Gastroesophageal sphincter (tissue), 4 donors: ENCODE data around the gene PMM1. TPM values are rescaled to one million over a fixed set of nuclear protein-coding genes. Genes with fewer than 3 reads are reported as not detected.
A peak's percentile ranks its signal among the peaks of the same experiment; 100 is the strongest.
"Not testable (repeated sequence)": the region's sequence is repeated elsewhere in the genome, so short reads cannot be mapped to it uniquely, and the experiment has no call there.

ENCODE experiments used
- ATAC-seq: fragments of 150-250 bp; one replicate; pipeline ENCODE4 v1.9.1; 2016; ENCODE audit warnings: mild to moderate bottlenecking, moderate library complexity
- H3K27ac ChIP-seq, 4 donors: fragments of 200-600 bp; sonication (generic) in 3 of 4; 1 replicate in 3 of 4; 2 replicates in 1 of 4; pipeline ENCODE4 v1.5.1; 2016 to 2019
- H3K27me3 ChIP-seq: fragments of 200-600 bp; sonication (generic); one replicate; pipeline ENCODE4 v1.5.1; 2019
- H3K36me3 ChIP-seq, 2 donors: fragments of 200-600 bp; sonication (generic); one replicate each; pipeline ENCODE4 v1.5.1; 2019; ENCODE audit warnings: control low read depth in 1 of 2
- H3K4me1 ChIP-seq, 3 donors: fragments of 200-600 bp; sonication (generic); 1 replicate in 2 of 3; 2 replicates in 1 of 3; pipeline ENCODE4 v1.5.1; 2016 to 2019; ENCODE audit warnings: control low read depth in 2 of 3
- H3K4me3 ChIP-seq, 2 donors: fragments of 200-600 bp; sonication (generic); one replicate each; pipeline ENCODE4 v1.5.1; 2019; ENCODE audit warnings: mild to moderate bottlenecking in 1 of 2, moderate library complexity in 1 of 2
- H3K9me3 ChIP-seq, 3 donors: fragments of 200-600 bp; sonication (generic); one replicate each; pipeline ENCODE4 v1.5.1; 2017 to 2019; ENCODE audit warnings: control low read depth in 2 of 3
- EP300 ChIP-seq: sonication (generic); formaldehyde crosslinking; IDR thresholded peaks from one replicate; pipeline ENCODE4 v1.6.1; 2017; ENCODE audit warnings: antibody characterized with exemption, mild to moderate bottlenecking
- POLR2A ChIP-seq, 2 donors: fragments of 450-650 bp; IDR thresholded peaks; one replicate each; pipeline ENCODE4 v1.6.1; 2017; ENCODE audit warnings: antibody characterized with exemption in 2 of 2, mild to moderate bottlenecking in 2 of 2, moderate library complexity in 1 of 2
- POLR2AphosphoS5 ChIP-seq: sonication (generic); formaldehyde crosslinking; IDR thresholded peaks from one replicate; pipeline ENCODE4 v1.6.1; 2017; ENCODE audit warnings: antibody characterized with exemption
- WGBS, 2 donors: methylation state at CpG; one replicate each; pipeline ENCODE4 v1.1.5; 2018; ENCODE audit warnings: low coverage in 1 of 2; 5-methylcytosine and 5-hydroxymethylcytosine counted together
- total RNA-seq, 4 donors: library from RNA; depleted of rRNA; stranded (reverse); fragments of >200 nt; gene quantifications; one replicate each; pipeline ENCODE4 v1.1.0, GENCODE V29; 2016
- TF ChIP-seq, protein P1 (sequence below), 4 experiments: fragments of 200-600 bp in 2 of 4; fragments of 450-650 bp in 2 of 4; sonication (generic) in 1 of 4; IDR thresholded peaks; one replicate each; pipeline ENCODE4 v1.5.1; 2017 to 2019; ENCODE audit warnings: antibody characterized with exemption in 4 of 4, mild to moderate bottlenecking in 2 of 4, moderate library complexity in 2 of 4

The PMM1 gene
- 10 to 100 TPM; 32.7 to 42.5 (median 37.1) TPM for total RNA-seq

DNA sequence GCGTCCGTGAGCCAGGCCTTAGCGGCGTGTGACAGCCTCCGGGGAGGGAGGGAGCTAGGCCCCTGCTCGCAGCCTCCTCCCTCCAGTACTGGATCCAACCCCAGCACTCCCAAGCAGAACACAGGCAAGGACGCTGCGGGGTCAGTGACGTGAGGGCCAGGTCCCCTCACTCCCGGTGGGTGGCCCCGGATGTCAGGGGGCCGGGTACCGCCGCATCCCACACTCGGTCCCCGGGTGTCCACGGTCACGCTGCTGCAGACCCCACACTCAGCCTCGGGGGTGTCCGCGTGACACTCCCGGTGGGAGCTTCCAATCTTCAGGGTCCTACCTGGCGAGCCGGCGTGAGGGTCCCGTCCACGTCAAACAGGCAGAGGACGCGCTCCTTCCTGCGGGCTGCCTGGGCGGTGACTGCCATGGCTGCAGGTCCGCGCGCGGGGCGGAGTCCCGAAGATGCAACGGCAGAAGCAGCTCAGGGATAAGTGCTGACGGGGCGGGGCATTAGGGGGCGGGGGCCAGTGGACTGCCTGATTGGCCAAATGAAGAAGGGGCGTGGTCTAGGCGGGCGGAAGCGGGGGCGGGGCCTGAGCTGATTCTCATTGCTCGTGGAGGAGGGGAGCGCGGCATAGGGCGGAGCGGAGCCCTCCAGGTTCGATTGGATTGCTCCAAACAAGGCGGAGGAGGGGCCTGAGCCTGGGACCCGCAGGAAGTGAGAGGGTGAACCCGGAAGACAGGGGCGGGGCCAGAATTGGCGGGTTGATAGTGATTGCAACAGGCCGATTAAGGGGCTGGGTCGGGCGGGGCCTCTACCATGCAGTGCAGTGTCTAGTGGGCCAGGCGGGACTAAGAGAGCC is at the start of gene PMM1:
Gene PMM1 (minus strand): TSS at position 450 of the 851 bp plus-strand sequence. CDS start 35 bp downstream, at position 415.
- TF ChIP-seq POLR2AphosphoS5 (peak; percentile 95), POLR2A (IDR thresholded peaks at IDR 0.05) (peak; percentile 89 to 91), EP300 (no peak)
- TF ChIP-seq, protein P1, sequence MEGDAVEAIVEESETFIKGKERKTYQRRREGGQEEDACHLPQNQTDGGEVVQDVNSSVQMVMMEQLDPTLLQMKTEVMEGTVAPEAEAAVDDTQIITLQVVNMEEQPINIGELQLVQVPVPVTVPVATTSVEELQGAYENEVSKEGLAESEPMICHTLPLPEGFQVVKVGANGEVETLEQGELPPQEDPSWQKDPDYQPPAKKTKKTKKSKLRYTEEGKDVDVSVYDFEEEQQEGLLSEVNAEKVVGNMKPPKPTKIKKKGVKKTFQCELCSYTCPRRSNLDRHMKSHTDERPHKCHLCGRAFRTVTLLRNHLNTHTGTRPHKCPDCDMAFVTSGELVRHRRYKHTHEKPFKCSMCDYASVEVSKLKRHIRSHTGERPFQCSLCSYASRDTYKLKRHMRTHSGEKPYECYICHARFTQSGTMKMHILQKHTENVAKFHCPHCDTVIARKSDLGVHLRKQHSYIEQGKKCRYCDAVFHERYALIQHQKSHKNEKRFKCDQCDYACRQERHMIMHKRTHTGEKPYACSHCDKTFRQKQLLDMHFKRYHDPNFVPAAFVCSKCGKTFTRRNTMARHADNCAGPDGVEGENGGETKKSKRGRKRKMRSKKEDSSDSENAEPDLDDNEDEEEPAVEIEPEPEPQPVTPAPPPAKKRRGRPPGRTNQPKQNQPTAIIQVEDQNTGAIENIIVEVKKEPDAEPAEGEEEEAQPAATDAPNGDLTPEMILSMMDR (IDR thresholded peaks at IDR 0.05) = peak in 1 of 4 experiments; percentile 5
- 0% methylated on average over 1 of the region's 61 CpGs; no CpG with 5 or more reads in 1 of the 2 donors for WGBS, 2 donors
- H3K27ac ChIP-seq = peak within 1 kb of the TSS; percentile 36 to 87 (median 86)

DNA sequence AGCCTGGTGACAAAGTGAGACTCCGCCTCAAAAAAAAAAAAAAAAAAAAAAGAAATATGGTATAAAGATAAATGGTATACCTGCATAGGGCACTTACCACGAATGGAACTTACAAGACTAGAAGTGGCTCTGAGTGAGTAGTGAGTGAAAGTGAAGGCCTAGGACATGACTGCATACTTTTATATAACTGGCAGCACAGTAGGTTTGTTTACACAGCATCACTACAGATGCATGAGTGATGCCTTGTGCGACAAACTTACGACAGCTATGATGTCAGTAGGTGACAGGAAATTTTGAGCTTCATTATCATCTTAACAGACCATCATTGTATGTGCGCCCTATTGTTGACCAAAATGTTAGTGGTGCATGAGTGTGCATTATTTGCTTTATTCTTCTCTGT is 49.1 kb upstream of the PMM1 start:
- WGBS, 2 donors = 74 to 85% methylated on average over 4 of the region's 5 CpGs
- no peak for ATAC-seq
- Histone ChIP-seq H3K36me3 (peaks cover 4 to 100% of the 10 kb centered on the region in 2 donors), H3K27me3 (no peaks in the 10 kb centered on the region), H3K9me3 (no peaks in the 10 kb centered on the region), H3K27ac (no peak overlapping the region), H3K4me3 (no peak overlapping the region), H3K4me1 (peaks cover 0 to 9% (median 0%) of the 10 kb centered on the region in 3 donors)
- no peak for TF ChIP-seq POLR2AphosphoS5
- TF ChIP-seq, protein P1 (IDR thresholded peaks at IDR 0.05) = no peak
- TF ChIP-seq POLR2A (IDR thresholded peaks at IDR 0.05) = no peak
- no peak for TF ChIP-seq EP300

More for the DNA sequence above, at the start of gene PMM1:
- Histone ChIP-seq H3K36me3 (peaks cover 0 to 20% of the 10 kb centered on the region in 2 donors), H3K27me3 (no peaks in the 10 kb centered on the region), H3K9me3 (no peaks in the 10 kb centered on the region), H3K4me3 (peak within 1 kb of the TSS; percentile 66 to 71), H3K4me1 (peaks cover 0 to 28% (median 0%) of the 10 kb centered on the region in 3 donors)
- peak; percentile 99 for ATAC-seq

DNA sequence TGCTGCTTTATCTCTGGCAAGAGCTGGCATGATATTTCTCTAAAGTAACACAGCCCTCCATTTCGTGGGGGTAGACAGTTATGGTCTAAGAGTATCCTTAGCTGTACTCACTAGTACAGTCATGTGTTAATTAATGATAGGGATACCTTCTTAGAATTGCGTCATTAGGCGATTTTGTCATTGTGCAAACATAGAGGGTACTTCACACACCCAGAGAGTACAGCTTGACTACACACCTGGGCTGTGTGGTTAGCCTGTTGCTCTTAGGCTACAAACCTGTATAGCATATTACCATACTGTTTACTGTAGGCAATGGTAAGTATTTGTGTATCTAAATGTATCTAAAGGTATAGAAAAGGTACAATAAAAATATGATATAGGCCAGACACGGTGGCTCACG is 48.5 kb upstream of the PMM1 start:
- H3K4me1 ChIP-seq = peaks cover 0 to 9% (median 0%) of the 10 kb centered on the region in 3 donors
- H3K36me3 ChIP-seq = peaks cover 4 to 100% of the 10 kb centered on the region in 2 donors
- TF ChIP-seq POLR2A (IDR thresholded peaks at IDR 0.05) (no peak), EP300 (no peak), POLR2AphosphoS5 (no peak)
- TF ChIP-seq, protein P1 (IDR thresholded peaks at IDR 0.05) = no peak
- no peaks in the 10 kb centered on the region for H3K9me3 ChIP-seq
- no peaks in the 10 kb centered on the region for H3K27me3 ChIP-seq
- H3K27ac ChIP-seq = no peak overlapping the region
- 75 to 89% methylated on average over 5 of the region's 5 CpGs for WGBS, 2 donors
- ATAC-seq = no peak
- no peak overlapping the region for H3K4me3 ChIP-seq

DNA sequence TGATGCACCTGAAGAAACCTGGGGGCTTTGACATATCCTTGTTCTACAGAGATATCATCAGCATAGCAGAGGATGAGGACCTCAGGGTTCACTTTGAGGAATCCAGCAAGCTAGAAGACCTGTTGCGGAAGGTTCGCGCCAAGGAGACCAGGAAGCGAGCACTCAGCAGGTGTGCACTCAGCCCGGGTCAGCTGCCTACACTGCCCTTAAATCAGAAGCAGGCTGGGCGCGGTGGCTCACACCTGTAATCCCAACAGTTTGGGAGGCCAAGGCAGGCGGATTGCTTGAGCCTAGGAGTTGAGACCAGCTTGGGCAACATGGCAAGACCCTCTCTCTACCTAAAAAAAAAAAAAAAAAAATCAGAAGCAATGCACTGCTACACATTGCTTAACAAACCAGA is 48.0 kb upstream of the PMM1 start:
- not testable (repeated sequence) for H3K27me3 ChIP-seq, H3K4me3 ChIP-seq, H3K27ac ChIP-seq, H3K9me3 ChIP-seq, H3K4me1 ChIP-seq, ATAC-seq
- 100% methylated on average over 1 to 8 of the region's 8 CpGs for WGBS, 2 donors
- peaks cover 4 to 100% of the 10 kb centered on the region in 2 donors for H3K36me3 ChIP-seq

DNA sequence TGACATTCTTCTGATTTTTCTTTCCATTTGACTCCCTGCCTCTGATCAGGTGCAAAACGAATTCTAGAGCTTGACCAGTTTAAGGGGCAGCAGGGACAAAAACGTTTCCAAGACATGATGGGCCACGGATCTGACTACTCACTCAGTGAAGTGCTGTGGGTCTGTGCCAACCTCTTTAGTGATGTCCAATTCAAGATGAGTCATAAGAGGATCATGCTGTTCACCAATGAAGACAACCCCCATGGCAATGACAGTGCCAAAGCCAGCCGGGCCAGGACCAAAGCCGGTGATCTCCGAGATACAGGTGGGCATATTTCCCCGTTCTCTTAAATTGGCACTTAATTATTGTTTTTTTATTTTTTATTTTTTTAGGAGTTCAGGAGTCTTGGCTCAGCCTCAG is 46.8 kb upstream of the PMM1 start:
- ATAC-seq = peak; percentile 57
- Histone ChIP-seq H3K27me3 (no peaks in the 10 kb centered on the region), H3K36me3 (peaks cover 4 to 99% of the 10 kb centered on the region in 2 donors), H3K9me3 (no peaks in the 10 kb centered on the region), H3K4me3 (no peak overlapping the region), H3K27ac (peak overlapping the region in 1 of 4 donors; percentile 30), H3K4me1 (peaks cover 0 to 9% (median 0%) of the 10 kb centered on the region in 3 donors)
- 36 to 47% methylated on average over 5 to 7 of the region's 7 CpGs for WGBS, 2 donors
- no peak for TF ChIP-seq EP300
- TF ChIP-seq POLR2A (IDR thresholded peaks at IDR 0.05) = no peak
- no peak for TF ChIP-seq POLR2AphosphoS5
- TF ChIP-seq, protein P1 (IDR thresholded peaks at IDR 0.05) = no peak

DNA sequence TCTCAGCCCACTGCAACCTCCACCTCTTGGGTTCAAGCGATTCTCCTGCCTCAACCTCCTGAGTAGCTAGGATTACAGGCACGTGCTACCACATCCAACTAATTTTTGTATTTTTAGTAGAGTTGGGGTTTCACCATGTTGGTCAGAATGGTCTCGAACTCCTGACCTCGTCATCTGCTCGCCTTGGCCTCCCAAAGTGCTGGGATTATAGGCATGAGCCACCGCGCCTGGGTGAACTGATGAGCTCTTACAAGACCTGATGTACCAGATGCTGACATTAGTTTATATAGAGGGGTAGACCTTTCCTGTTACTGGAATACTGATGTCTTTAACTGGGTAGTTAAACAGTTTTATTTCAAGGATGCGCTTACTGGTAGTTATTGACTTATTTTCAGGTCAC is 45.0 kb upstream of the PMM1 start:
- not testable (repeated sequence) for H3K9me3 ChIP-seq, H3K27me3 ChIP-seq, H3K4me1 ChIP-seq, H3K27ac ChIP-seq, H3K4me3 ChIP-seq, ATAC-seq
- peaks cover 4 to 98% of the 10 kb centered on the region in 2 donors for H3K36me3 ChIP-seq
- 93 to 94% methylated on average over 5 of the region's 8 CpGs for WGBS, 2 donors

DNA sequence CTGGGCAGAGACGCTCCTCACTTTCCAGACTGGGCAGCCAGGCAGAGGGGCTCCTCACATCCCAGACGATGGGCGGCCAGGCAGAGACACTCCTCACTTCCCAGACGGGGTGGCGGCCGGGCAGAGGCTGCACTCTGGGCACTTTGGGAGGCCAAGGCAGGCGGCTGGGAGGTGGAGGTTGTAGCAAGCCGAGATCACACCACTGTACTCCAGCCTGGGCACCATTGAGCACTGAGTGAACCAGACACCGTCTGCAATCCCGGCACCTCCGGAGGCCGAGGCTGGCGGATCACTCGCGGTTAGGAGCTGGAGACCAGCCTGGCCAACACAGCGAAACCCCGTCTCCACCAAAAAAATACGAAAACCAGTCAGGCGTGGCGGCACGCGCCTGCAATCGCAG is 42.0 kb upstream of the PMM1 start:
- H3K27ac ChIP-seq, H3K9me3 ChIP-seq, H3K4me1 ChIP-seq, H3K27me3 ChIP-seq, H3K4me3 ChIP-seq, ATAC-seq: not testable (repeated sequence)
- peaks cover 3 to 98% of the 10 kb centered on the region in 2 donors for H3K36me3 ChIP-seq
- no CpG with 5 or more reads among the region's 23 CpGs for WGBS, 2 donors

DNA sequence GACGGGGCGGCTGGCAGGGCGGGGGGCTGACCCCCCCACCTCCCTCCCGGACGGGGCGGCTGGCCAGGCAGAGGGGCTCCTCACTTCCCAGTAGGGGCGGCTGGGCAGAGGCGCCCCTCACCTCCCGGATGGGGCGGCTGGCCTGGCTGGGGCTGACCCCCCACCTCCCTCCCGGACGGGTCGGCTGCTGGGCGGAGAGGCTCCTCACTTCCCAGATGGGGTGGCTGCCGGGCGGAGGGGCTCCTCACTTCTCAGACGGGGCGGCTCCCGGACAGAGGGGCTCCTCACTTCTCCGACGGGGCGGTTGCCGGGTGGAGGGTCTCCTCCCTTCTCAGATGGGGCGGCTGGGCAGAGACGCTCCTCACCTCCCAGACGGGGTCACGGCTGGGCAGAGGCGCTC is 41.5 kb upstream of the PMM1 start:
- H3K9me3 ChIP-seq, H3K4me3 ChIP-seq, H3K27ac ChIP-seq, H3K27me3 ChIP-seq, H3K4me1 ChIP-seq, ATAC-seq: not testable (repeated sequence)
- peaks cover 3 to 98% of the 10 kb centered on the region in 2 donors for H3K36me3 ChIP-seq
- no CpG with 5 or more reads among the region's 28 CpGs for WGBS, 2 donors
